Parietal lobe (tissue), 2 donors: ENCODE measurements around the gene TMUB2. TPM values are rescaled to one million over a fixed set of nuclear protein-coding genes. Genes with fewer than 3 reads are reported as not detected.

Experiments used
- small RNA-seq: library from RNA; depleted of rRNA; stranded (forward); fragments of <200 nt; gene quantifications from one replicate; pipeline ENCODE3, GENCODE V24; 2014; ENCODE audit warnings: low replicate concordance
- total RNA-seq: library from RNA; depleted of rRNA; stranded (reverse); fragments of >200 nt; gene quantifications from one replicate; pipeline ENCODE4 v1.2.3, GENCODE V29; 2014

TMUB2 gene
- total RNA-seq, result 28.8 TPM

DNA sequence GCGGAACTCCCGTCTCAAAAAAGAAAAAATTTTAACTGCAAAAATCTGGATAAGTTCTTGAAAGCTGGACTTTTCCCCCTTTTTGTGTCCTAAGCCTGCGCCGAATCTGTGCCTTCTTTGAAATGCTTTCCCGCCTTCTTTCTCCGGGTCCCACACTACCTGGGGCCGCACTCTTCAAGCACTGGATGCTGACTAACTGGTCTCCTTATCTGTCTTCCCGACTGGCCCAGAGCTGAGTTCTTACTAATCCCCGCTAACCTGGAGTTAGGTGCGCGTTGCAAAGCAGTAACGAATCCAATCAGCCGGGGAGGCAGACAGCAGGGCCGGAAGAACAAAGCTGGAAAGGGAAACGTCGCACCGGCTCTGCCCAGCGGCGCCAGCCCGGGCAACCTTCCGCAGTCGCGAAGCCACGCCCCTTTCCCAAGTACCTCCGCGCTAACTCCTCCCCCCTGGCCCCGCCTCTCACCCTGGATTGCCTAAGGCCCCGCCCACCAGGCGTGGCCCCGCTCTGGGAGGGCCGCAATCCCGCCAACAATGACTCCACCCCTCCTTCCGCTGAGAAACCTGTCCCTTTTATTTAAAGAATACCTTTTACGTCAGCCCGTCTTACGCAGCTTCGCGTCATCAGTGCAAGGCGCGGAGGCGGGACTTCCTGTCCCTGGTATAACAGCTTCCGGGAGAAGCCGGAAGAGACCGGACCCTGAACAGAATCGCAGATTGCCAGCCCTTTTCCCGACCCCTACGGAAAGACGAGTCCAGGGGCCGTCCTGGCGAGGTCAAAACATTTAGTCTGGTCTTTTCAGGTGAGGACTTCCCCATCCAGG lies at the start of gene TMUB2:
TMUB2 (plus strand) TSS at position 666 of the 824 bp plus-strand sequence. CDS start 737 bp downstream, outside the sequence.

GRCh38 chr17:44170499-44171201 lies 16.1 kb upstream of the TMUB2 start, which contains the start of gene ASB16:
Gene ASB16, plus strand, starts transcription at chr17:44170704. Its CDS starts 86 bp downstream, at chr17:44170790.

GRCh38 chr17:44199553-44200477 lies 13.0 kb downstream of the TMUB2 start, which contains the start of gene ATXN7L3:
Gene ATXN7L3, minus strand, starts transcription at chr17:44199884. Its CDS starts 1,814 bp downstream, at chr17:44198070.

GRCh38 chr17:44219616-44220212 lies 32.9 kb downstream of the TMUB2 start, which contains the start of gene UBTF:
Gene UBTF, minus strand, starts transcription at chr17:44219675. Its CDS starts 1,446 bp downstream, at chr17:44218229.

Small RNAs within 50 kb of the gene (small RNA-seq; reads per million reads assigned to genes)
- not detected for gene MIR6782

Other genes with a start within 250 kb of the TMUB2 start
- not detected for gene PPY, start 244.5 kb upstream of the TMUB2 start, total RNA-seq
- not detected for gene PYY, start 233.0 kb upstream of the TMUB2 start, total RNA-seq
- not detected for gene NAGS, start 182.3 kb upstream of the TMUB2 start, total RNA-seq
- 21.0 TPM for gene TMEM101, start 172.0 kb upstream of the TMUB2 start, total RNA-seq
- gene LSM12, start 120.3 kb upstream of the TMUB2 start, total RNA-seq, result 26.6 TPM
- 19.4 TPM for gene G6PC3, start 116.2 kb upstream of the TMUB2 start, total RNA-seq
- gene HDAC5, start 63.3 kb upstream of the TMUB2 start, total RNA-seq, result 115 TPM
- gene HROB, start 45.0 kb upstream of the TMUB2 start, total RNA-seq, result 1.9 TPM
- not detected for gene ASB16, start 16.3 kb upstream of the TMUB2 start, total RNA-seq
- 71.1 TPM for gene ATXN7L3, start 12.9 kb downstream of the TMUB2 start, total RNA-seq
- gene UBTF, start 32.7 kb downstream of the TMUB2 start, total RNA-seq, result 101 TPM
- gene SLC4A1, start 81.2 kb downstream of the TMUB2 start, total RNA-seq, result 3.1 TPM
- gene RUNDC3A, start 121.6 kb downstream of the TMUB2 start, total RNA-seq, result 67.6 TPM
- 33.5 TPM for gene SLC25A39, start 137.9 kb downstream of the TMUB2 start, total RNA-seq
- gene GRN, start 158.3 kb downstream of the TMUB2 start, total RNA-seq, result 53.5 TPM
- gene FAM171A2, start 176.9 kb downstream of the TMUB2 start, total RNA-seq, result 61.0 TPM
- 8.8 TPM for gene ITGA2B, start 202.7 kb downstream of the TMUB2 start, total RNA-seq